Adrenal gland (tissue), 12 donors: Measurements from ENCODE around the gene ERC1. TPM values are rescaled to one million over a fixed set of nuclear protein-coding genes. Genes with fewer than 3 reads are reported as not detected.
"Not testable (repeated sequence)": the region's sequence is repeated elsewhere in the genome, so short reads cannot be mapped to it uniquely, and the experiment has no call there.

Experiments used
- DNase-seq, 7 donors: peaks; one replicate each; pipeline ENCODE4 v3.0.0-alpha.2; 2019 to 2020
- H3K27ac ChIP-seq, 5 donors: fragments of 200-600 bp; sonication (generic) in 4 of 5; 1 replicate in 3 of 5; 2 replicates in 2 of 5; pipeline versions ENCODE4 v1.5.1 to v1.8.0; 2016 to 2020; ENCODE audit warnings: mild to moderate bottlenecking in 1 of 5
- H3K27me3 ChIP-seq: fragments of 200-600 bp; 2 replicates; pipeline ENCODE4 v1.8.0; 2021
- H3K36me3 ChIP-seq, 2 donors: fragments of 200-600 bp; replicated peaks in 1 of 2; 1 replicate in 1 of 2; 2 replicates in 1 of 2; pipeline versions ENCODE4 v1.5.1 to v1.8.0; 2018 to 2022
- H3K4me1 ChIP-seq, 2 donors: fragments of 200-600 bp; replicated peaks in 1 of 2; 1 replicate in 1 of 2; 2 replicates in 1 of 2; pipeline versions ENCODE4 v1.5.1 to v1.8.0; 2018 to 2021
- H3K4me3 ChIP-seq, 4 donors: fragments of 200-600 bp; sonication (generic) in 3 of 4; one replicate each; pipeline ENCODE4 v1.5.1; 2016 to 2018
- H3K9me3 ChIP-seq, 3 donors: fragments of 200-600 bp; sonication (generic) in 1 of 3; replicated peaks in 1 of 3; 1 replicate in 2 of 3; 2 replicates in 1 of 3; pipeline versions ENCODE4 v1.5.1 to v1.8.0; 2016 to 2021
- POLR2A ChIP-seq, 2 donors: fragments of 450-650 bp; IDR thresholded peaks; one replicate each; pipeline ENCODE4 v1.6.1; 2017; ENCODE audit warnings: antibody characterized with exemption in 2 of 2, mild to moderate bottlenecking in 2 of 2, moderate library complexity in 1 of 2
- WGBS, 4 donors: extraction: QIAGEN DNeasy Blood & Tissue Kit in 2 of 4; methylation state at CpG; one replicate each; pipeline versions ENCODE4 v1.1.5 to v1.1.7; 2013 to 2017; 5-methylcytosine and 5-hydroxymethylcytosine counted together
- intact Hi-C, 2 donors: fragments of 100-400 bp; cut with DNase I; formaldehyde crosslinking; loops; one replicate each; pipeline versions ENCODE4 v1.14.1 to v1.15.0; 2022 to 2023
- polyA plus RNA-seq, 3 donors: library from polyadenylated mRNA; stranded (reverse); fragments of 200-250 nt in 2 of 3; fragments of 350-450 nt in 1 of 3; fragmentation: Illumina TruSeq in 1 of 3; extraction: RNeasy Lipid Tissue Mini Kit (QIAGEN cat#74804) in 1 of 3; gene quantifications; one replicate each; pipeline ENCODE4 v1.2.3, GENCODE V29; 2013 to 2014
- total RNA-seq, 9 donors: library from RNA; depleted of rRNA in 4 of 9; stranded (reverse); fragments of >200 nt in 4 of 9; fragments of 120-200 nt in 1 of 9; fragmentation: NEBNext Ultra II Directional in 1 of 9; extraction: Animal tissue kit (Norgen Biotek cat#: 25700) in 1 of 9; gene quantifications; one replicate each; pipeline versions ENCODE4 v1.1.0 to v1.2.4, GENCODE V29; 2013 to 2023
- TF ChIP-seq, protein P1 (sequence below), 6 experiments: fragments of 450-650 bp in 4 of 6; fragments of 200-600 bp in 2 of 6; sonication (generic) in 1 of 6; IDR thresholded peaks; 1 replicate in 5 of 6; 2 replicates in 1 of 6; pipeline versions ENCODE4 v1.5.1 to v1.8.0; 2016 to 2021; ENCODE audit warnings: antibody characterized with exemption in 6 of 6, mild to moderate bottlenecking in 2 of 6, moderate library complexity in 1 of 6
- donor health status: healthy with polysubstance abuse.
- donor health status: Bipolar disorder and iron deficiency.
- donor health status: DM: yes; HTN: yes; CAD: no.
- donor health status: DM: no; HTN: no; CAD: no.
- donor health status: DM: no; HTN: no; CAD: no.
- donor health status: DM: yes; HTN: yes; CAD: no.

ERC1 gene
- total and polyA plus RNA-seq, 12 donors = 4.1 to 79.5 (median 40.2) TPM

- H3K4me1 ChIP-seq = peaks cover 0 to 6% of the 10 kb centered on the region in 2 donors
- WGBS, 4 donors = 86 to 100% (median 89%) methylated on average over 1 to 7 of the region's 7 CpGs
These were observed 348.7 kb downstream of the ERC1 start for GRCh38 chr12:1339618-1340319.

GRCh38 chr12:1341270-1341669 lies 350.2 kb downstream of the ERC1 start:
- 86 to 95% (median 88%) methylated on average over 6 of the region's 6 CpGs for WGBS, 4 donors
- H3K27ac ChIP-seq, DNase-seq, intact Hi-C loops, H3K4me1 ChIP-seq, H3K36me3 ChIP-seq, H3K27me3 ChIP-seq, H3K4me3 ChIP-seq, H3K9me3 ChIP-seq: not testable (repeated sequence)

More at GRCh38 chr12:1339618-1340319, 348.7 kb downstream of the ERC1 start:
- Histone ChIP-seq H3K9me3 (no peaks in the 10 kb centered on the region), H3K27ac (no peak overlapping the region), H3K36me3 (no peaks in the 10 kb centered on the region), H3K4me3 (no peak overlapping the region), H3K27me3 (no peaks in the 10 kb centered on the region)
- intact Hi-C loops = no loop called here
- no peak for TF ChIP-seq POLR2A (IDR thresholded peaks at IDR 0.05)
- TF ChIP-seq, protein P1, sequence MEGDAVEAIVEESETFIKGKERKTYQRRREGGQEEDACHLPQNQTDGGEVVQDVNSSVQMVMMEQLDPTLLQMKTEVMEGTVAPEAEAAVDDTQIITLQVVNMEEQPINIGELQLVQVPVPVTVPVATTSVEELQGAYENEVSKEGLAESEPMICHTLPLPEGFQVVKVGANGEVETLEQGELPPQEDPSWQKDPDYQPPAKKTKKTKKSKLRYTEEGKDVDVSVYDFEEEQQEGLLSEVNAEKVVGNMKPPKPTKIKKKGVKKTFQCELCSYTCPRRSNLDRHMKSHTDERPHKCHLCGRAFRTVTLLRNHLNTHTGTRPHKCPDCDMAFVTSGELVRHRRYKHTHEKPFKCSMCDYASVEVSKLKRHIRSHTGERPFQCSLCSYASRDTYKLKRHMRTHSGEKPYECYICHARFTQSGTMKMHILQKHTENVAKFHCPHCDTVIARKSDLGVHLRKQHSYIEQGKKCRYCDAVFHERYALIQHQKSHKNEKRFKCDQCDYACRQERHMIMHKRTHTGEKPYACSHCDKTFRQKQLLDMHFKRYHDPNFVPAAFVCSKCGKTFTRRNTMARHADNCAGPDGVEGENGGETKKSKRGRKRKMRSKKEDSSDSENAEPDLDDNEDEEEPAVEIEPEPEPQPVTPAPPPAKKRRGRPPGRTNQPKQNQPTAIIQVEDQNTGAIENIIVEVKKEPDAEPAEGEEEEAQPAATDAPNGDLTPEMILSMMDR (IDR thresholded peaks at IDR 0.05) = no peak
- DNase-seq = no peak

DNA sequence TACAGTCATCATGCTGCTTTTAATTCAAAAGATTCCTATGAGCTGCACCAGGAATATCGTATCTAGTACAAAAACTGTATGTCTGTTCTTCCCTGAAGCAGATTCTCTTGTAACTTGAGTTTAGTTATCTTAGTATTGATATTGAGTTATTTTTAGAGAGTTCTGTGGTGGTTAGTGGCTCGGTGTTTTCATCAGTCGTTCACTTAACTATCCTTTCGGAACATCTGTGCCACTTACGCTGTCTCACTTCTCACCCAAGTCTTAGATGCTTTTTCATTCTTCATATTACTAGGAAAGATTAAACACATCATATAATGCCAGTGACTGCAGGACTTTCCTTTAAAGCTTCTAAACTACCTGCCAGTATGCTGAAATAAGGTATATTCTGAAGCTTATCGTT lies 352.4 kb downstream of the ERC1 start:
- H3K4me1 ChIP-seq = peaks cover 0 to 2% of the 10 kb centered on the region in 2 donors
- WGBS, 4 donors = 86 to 95% (median 93%) methylated on average over 6 of the region's 6 CpGs
- no peak overlapping the region for H3K27ac ChIP-seq
- no peak for DNase-seq
- TF ChIP-seq, protein P1 (IDR thresholded peaks at IDR 0.05) = no peak
- TF ChIP-seq POLR2A (IDR thresholded peaks at IDR 0.05) = no peak
- H3K36me3 ChIP-seq = no peaks in the 10 kb centered on the region
- H3K4me3 ChIP-seq = no peak overlapping the region
- no peaks in the 10 kb centered on the region for H3K27me3 ChIP-seq
- no peaks in the 10 kb centered on the region for H3K9me3 ChIP-seq
- intact Hi-C loops = no loop called here

DNA sequence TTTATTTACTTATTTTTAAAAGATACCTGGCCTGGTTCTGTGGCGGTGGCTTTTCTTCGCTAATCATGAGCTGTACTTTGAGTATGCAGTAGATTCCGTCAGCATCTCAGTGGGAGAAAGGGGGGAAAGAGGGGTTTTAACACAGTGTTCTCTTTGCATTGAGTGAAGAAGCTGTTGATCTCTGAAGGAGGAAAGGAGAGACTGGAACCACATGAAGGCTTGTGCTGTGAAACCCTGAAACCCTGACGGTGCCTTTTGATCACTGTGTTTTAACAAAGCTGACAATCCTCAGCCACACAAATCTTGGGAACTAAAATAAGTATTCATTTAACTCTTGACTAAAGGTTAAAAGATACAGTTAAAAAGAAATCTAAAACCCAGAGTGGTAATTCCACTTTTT lies 353.2 kb downstream of the ERC1 start:
- Histone ChIP-seq H3K27me3 (no peaks in the 10 kb centered on the region), H3K36me3 (no peaks in the 10 kb centered on the region), H3K4me1 (no peaks in the 10 kb centered on the region), H3K27ac (no peak overlapping the region), H3K4me3 (no peak overlapping the region), H3K9me3 (no peaks in the 10 kb centered on the region)
- TF ChIP-seq, protein P1 (IDR thresholded peaks at IDR 0.05) = no peak
- TF ChIP-seq POLR2A (IDR thresholded peaks at IDR 0.05) = no peak
- intact Hi-C loops = no loop called here
- DNase-seq = no peak
- WGBS, 4 donors = 95 to 98% (median 98%) methylated on average over 4 of the region's 4 CpGs

DNA sequence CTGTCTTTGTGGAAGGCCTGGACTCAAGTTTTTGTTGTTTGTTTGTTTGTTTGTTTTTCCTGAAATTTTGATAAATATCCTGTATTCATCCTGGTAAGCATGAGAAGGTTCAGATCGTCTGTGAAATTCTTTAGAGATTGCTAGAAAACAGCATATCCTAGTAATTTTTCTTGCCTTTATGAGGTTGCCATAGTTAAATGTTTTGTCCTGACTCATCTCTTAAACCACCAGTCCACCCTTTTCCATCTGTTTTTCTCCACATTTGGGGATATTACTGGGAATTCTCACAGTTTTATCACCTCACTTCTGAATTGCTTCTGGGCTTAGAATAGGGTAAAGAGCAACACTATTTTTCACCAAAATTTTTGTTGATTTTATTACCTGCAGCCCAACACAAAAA lies 355.1 kb downstream of the ERC1 start:
- Histone ChIP-seq H3K4me1 (peaks cover 9% of the 10 kb centered on the region in 2 donors), H3K36me3 (no peaks in the 10 kb centered on the region), H3K4me3 (no peak overlapping the region), H3K9me3 (no peaks in the 10 kb centered on the region), H3K27ac (no peak overlapping the region), H3K27me3 (no peaks in the 10 kb centered on the region)
- intact Hi-C loops = no loop called here
- 84 to 96% (median 88%) methylated on average over 1 of the region's 1 CpG for WGBS, 4 donors
- TF ChIP-seq, protein P1 (IDR thresholded peaks at IDR 0.05) = no peak
- no peak for TF ChIP-seq POLR2A (IDR thresholded peaks at IDR 0.05)
- DNase-seq = no peak
